ENCODE measurements around the gene SNX24. TPM values are rescaled to one million over a fixed set of nuclear protein-coding genes. Genes with fewer than 3 reads are reported as not detected.
"Not testable (repeated sequence)": the region's sequence is repeated elsewhere in the genome, so short reads cannot be mapped to it uniquely, and the experiment has no call there.

SNX24 gene
- total RNA-seq, 1 experiment from 2014 or later: 10.3 TPM

DNA sequence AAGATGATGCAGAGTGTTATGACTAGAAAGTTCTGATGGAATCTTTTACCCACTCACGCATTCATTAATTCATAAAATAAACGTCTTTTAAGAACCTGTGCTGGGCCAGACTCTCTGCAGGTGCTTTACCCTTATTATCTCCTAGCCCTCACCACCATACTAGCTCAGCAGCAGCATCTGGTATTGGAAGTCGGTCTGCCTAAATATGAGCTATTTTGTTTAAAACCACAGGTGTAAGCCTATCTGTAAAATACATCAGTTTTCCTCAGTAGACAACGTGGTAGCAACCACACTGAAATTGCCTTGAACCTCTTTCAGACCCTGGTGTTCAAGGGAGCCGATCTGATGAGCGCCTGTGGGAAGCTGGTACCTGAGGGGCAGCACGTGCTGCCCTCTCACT lies 121.7 kb downstream of the SNX24 start:
- H3K27me3 ChIP-seq (ENCODE audit: low read length): no peaks in the 10 kb centered on the region
- intact Hi-C loops (cut with micrococcal nuclease): no loop called here
- no peaks in the 10 kb centered on the region for H3K36me3 ChIP-seq (ENCODE audit: low read depth, low read length)
- BruUV-seq (replicated peaks): no TSS peak
- no peaks in the 10 kb centered on the region for H3K79me2 ChIP-seq (ENCODE audit: low read length)
- no peaks in the 10 kb centered on the region for H3K9me3 ChIP-seq (ENCODE audit: low read length)
- no peaks in the 10 kb centered on the region for H3K9me2 ChIP-seq (replicated peaks; ENCODE audit: low read length)
- no peak overlapping the region for H3K9ac ChIP-seq (ENCODE audit: low read length)
- no peaks in the 10 kb centered on the region for H3K4me1 ChIP-seq (ENCODE audit: insufficient read depth, low read length)
- no peaks in the 10 kb centered on the region for H3F3A ChIP-seq (ENCODE audit: low read length, unreplicated experiment)
- no peak overlapping the region for H3K4me3 ChIP-seq (ENCODE audit: low read length)
- H2AFZ ChIP-seq (ENCODE audit: low read length): no peak overlapping the region
- no peak overlapping the region for H3K27ac ChIP-seq (ENCODE audit: low read length)
- no peak for DNase-seq
- H4K20me1 ChIP-seq (ENCODE audit: low read length): no peaks in the 10 kb centered on the region
- no peak for ATAC-seq
- no peak overlapping the region for H3K4me2 ChIP-seq (ENCODE audit: low read length)
- ChIA-PET CTCF (no interaction called here), POLR2A (ENCODE audit: unreplicated experiment) (no interaction called here)
- TF ChIP-seq EZH2phosphoT487 (IDR thresholded peaks at IDR 0.05; ENCODE audit: borderline replicate concordance, low read length) (no peak), EZH2 (IDR thresholded peaks at IDR 0.05; ENCODE audit: low read length, unreplicated experiment) (no peak)
- TF ChIP-seq, protein P1, sequence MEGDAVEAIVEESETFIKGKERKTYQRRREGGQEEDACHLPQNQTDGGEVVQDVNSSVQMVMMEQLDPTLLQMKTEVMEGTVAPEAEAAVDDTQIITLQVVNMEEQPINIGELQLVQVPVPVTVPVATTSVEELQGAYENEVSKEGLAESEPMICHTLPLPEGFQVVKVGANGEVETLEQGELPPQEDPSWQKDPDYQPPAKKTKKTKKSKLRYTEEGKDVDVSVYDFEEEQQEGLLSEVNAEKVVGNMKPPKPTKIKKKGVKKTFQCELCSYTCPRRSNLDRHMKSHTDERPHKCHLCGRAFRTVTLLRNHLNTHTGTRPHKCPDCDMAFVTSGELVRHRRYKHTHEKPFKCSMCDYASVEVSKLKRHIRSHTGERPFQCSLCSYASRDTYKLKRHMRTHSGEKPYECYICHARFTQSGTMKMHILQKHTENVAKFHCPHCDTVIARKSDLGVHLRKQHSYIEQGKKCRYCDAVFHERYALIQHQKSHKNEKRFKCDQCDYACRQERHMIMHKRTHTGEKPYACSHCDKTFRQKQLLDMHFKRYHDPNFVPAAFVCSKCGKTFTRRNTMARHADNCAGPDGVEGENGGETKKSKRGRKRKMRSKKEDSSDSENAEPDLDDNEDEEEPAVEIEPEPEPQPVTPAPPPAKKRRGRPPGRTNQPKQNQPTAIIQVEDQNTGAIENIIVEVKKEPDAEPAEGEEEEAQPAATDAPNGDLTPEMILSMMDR (conservative IDR thresholded peaks at IDR 0.05; ENCODE audit: low read depth, low read length): no peak

DNA sequence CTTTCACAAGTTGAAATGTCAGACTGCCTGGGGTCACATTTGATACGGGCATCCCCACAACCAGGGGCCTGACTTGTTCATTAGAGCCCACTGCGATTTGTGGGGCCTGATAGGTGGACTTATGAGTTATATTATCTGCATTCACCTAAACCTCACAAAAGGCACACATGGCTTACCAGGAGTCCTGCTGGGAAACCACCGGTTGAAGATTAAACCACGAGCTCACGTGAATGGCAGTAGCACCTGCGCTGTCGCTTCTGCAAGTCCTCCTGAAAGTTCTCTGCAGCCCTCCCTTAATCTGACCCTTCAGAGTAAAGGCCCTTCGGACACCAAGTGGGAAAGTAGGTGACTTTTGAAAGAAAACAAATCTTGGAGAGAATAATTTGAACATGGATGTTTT lies 122.2 kb downstream of the SNX24 start:
- DNase-seq (no peak), ATAC-seq (no peak)
- no peak overlapping the region for H3K27ac ChIP-seq (ENCODE audit: low read length)
- BruUV-seq (replicated peaks): no TSS peak
- no peaks in the 10 kb centered on the region for H4K20me1 ChIP-seq (ENCODE audit: low read length)
- H2AFZ ChIP-seq (ENCODE audit: low read length): no peak overlapping the region
- H3K27me3 ChIP-seq (ENCODE audit: low read length): no peaks in the 10 kb centered on the region
- ChIA-PET POLR2A (ENCODE audit: unreplicated experiment) (no interaction called here), CTCF (no interaction called here)
- no peak overlapping the region for H3K4me3 ChIP-seq (ENCODE audit: low read length)
- intact Hi-C loops (cut with micrococcal nuclease): no loop called here
- no peak overlapping the region for H3K9ac ChIP-seq (ENCODE audit: low read length)
- H3K36me3 ChIP-seq (ENCODE audit: low read depth, low read length): no peaks in the 10 kb centered on the region
- H3K4me2 ChIP-seq (ENCODE audit: low read length): no peak overlapping the region
- H3F3A ChIP-seq (ENCODE audit: low read length, unreplicated experiment): no peaks in the 10 kb centered on the region
- TF ChIP-seq, protein P1 (conservative IDR thresholded peaks at IDR 0.05; ENCODE audit: low read depth, low read length): no peak
- TF ChIP-seq EZH2 (IDR thresholded peaks at IDR 0.05; ENCODE audit: low read length, unreplicated experiment) (no peak), EZH2phosphoT487 (IDR thresholded peaks at IDR 0.05; ENCODE audit: borderline replicate concordance, low read length) (no peak)
- no peaks in the 10 kb centered on the region for H3K9me3 ChIP-seq (ENCODE audit: low read length)
- no peaks in the 10 kb centered on the region for H3K4me1 ChIP-seq (ENCODE audit: insufficient read depth, low read length)
- no peaks in the 10 kb centered on the region for H3K79me2 ChIP-seq (ENCODE audit: low read length)
- H3K9me2 ChIP-seq (replicated peaks; ENCODE audit: low read length): no peaks in the 10 kb centered on the region

DNA sequence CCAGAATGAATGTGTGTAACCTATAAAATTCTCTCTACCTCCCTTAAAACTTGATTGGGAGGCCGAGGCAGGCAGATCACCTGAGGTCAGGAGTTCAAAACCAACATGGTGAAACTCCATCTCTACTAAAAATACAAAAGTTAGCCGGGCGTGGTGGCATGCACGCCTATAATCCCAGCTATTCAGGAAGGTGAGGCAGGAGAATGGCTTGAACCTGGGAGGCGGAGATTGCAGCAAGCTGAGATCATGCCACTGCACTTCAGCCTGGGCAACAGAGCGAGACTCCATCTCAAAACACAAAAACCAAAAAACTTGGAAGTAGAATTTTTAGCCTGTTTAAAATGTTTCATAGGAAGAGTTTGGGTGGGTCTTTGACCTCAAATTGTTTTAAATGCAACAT lies 122.6 kb downstream of the SNX24 start:
- H2AFZ ChIP-seq (ENCODE audit: low read length); CTCF ChIA-PET; intact Hi-C loops (cut with micrococcal nuclease); H3K79me2 ChIP-seq (ENCODE audit: low read length); BruUV-seq (replicated peaks); H3K4me3 ChIP-seq (ENCODE audit: low read length); H3K9me3 ChIP-seq (ENCODE audit: low read length); H3K4me2 ChIP-seq (ENCODE audit: low read length); H3K9ac ChIP-seq (ENCODE audit: low read length); H3F3A ChIP-seq (ENCODE audit: low read length, unreplicated experiment); DNase-seq; H3K27me3 ChIP-seq (ENCODE audit: low read length); H3K9me2 ChIP-seq (replicated peaks; ENCODE audit: low read length); H3K27ac ChIP-seq (ENCODE audit: low read length); H3K4me1 ChIP-seq (ENCODE audit: insufficient read depth, low read length); H3K36me3 ChIP-seq (ENCODE audit: low read depth, low read length); ATAC-seq; H4K20me1 ChIP-seq (ENCODE audit: low read length); POLR2A ChIA-PET (ENCODE audit: unreplicated experiment): not testable (repeated sequence)

Measured in PC-3 (cell line).